ENCODE data around the gene MGARP. TPM values are rescaled to one million over a fixed set of nuclear protein-coding genes. Genes with fewer than 3 reads are reported as not detected.
"Not testable (repeated sequence)": the region's sequence is repeated elsewhere in the genome, so short reads cannot be mapped to it uniquely, and the experiment has no call there.

The MGARP gene
- 0.34 to 0.76 TPM (median 0.69 TPM) in 3 replicates for total RNA-seq

- H3K27me3 Mint-ChIP-seq (ENCODE audit: low read depth): peaks cover 47% of the 10 kb centered on the region
- H3K4me1 Mint-ChIP-seq: peaks cover 22% of the 10 kb centered on the region
- peak in 1 of 2 experiments; percentile 58 for DNase-seq (ENCODE audit: low spot score in 2 of 2, unreplicated experiment in 2 of 2)
- H3K27ac Mint-ChIP-seq: no peak within 1 kb of the TSS
- no peak for TF ChIP-seq CTCF (IDR thresholded peaks at IDR 0.05; ENCODE audit: unreplicated experiment)
- H3K4me3 Mint-ChIP-seq: peak within 1 kb of the TSS; percentile 69
- H3K9me3 Mint-ChIP-seq: peaks cover 5% of the 10 kb centered on the region
- peaks cover 4% of the 10 kb centered on the region for H3K36me3 Mint-ChIP-seq
These were observed at the start of gene MGARP for GRCh38 chr4:139279760-139280620. Gene MGARP, minus strand, starts transcription at chr4:139280225. Its CDS starts 67 bp downstream, at chr4:139280158.

- Mint-ChIP-seq H3K4me3 (no peak overlapping the region), H3K36me3 (peaks cover 21% of the 10 kb centered on the region), H3K27me3 (ENCODE audit: low read depth) (no peaks in the 10 kb centered on the region), H3K9me3 (peaks cover 13% of the 10 kb centered on the region), H3K4me1 (peaks cover 7% of the 10 kb centered on the region), H3K27ac (peak overlapping the region; percentile 1)
- no peak for TF ChIP-seq CTCF (IDR thresholded peaks at IDR 0.05; ENCODE audit: unreplicated experiment)
- no peak for DNase-seq (ENCODE audit: low spot score in 2 of 2, unreplicated experiment in 2 of 2)
These were observed 49.7 kb upstream of the MGARP start for GRCh38 chr4:139329665-139330200.

- TF ChIP-seq CTCF (IDR thresholded peaks at IDR 0.05; ENCODE audit: unreplicated experiment): no peak
- Mint-ChIP-seq H3K27ac (peak overlapping the region; percentile 54), H3K4me3 (no peak overlapping the region)
These were observed 44.6 kb upstream of the MGARP start for GRCh38 chr4:139324620-139325019.

GRCh38 chr4:139322541-139322940 lies 42.5 kb upstream of the MGARP start:
- H3K27ac Mint-ChIP-seq; DNase-seq (ENCODE audit: low spot score in 2 of 2, unreplicated experiment in 2 of 2); H3K27me3 Mint-ChIP-seq (ENCODE audit: low read depth); H3K4me3 Mint-ChIP-seq: not testable (repeated sequence)
- peaks cover 15% of the 10 kb centered on the region for H3K9me3 Mint-ChIP-seq
- peaks cover 24% of the 10 kb centered on the region for H3K4me1 Mint-ChIP-seq
- H3K36me3 Mint-ChIP-seq: peaks cover 16% of the 10 kb centered on the region

More at GRCh38 chr4:139324620-139325019, 44.6 kb upstream of the MGARP start:
- H3K36me3 Mint-ChIP-seq: peaks cover 27% of the 10 kb centered on the region
- no peaks in the 10 kb centered on the region for H3K27me3 Mint-ChIP-seq (ENCODE audit: low read depth)
- no peak for DNase-seq (ENCODE audit: low spot score in 2 of 2, unreplicated experiment in 2 of 2)
- peaks cover 25% of the 10 kb centered on the region for H3K9me3 Mint-ChIP-seq
- H3K4me1 Mint-ChIP-seq: peaks cover 24% of the 10 kb centered on the region

GRCh38 chr4:139322070-139322469 lies 42.0 kb upstream of the MGARP start:
- H3K4me3 Mint-ChIP-seq; H3K27me3 Mint-ChIP-seq (ENCODE audit: low read depth); DNase-seq (ENCODE audit: low spot score in 2 of 2, unreplicated experiment in 2 of 2): not testable (repeated sequence)
- Mint-ChIP-seq H3K9me3 (peaks cover 15% of the 10 kb centered on the region), H3K4me1 (peaks cover 24% of the 10 kb centered on the region), H3K36me3 (peaks cover 14% of the 10 kb centered on the region), H3K27ac (peak overlapping the region; percentile 22)

- peak overlapping the region; percentile 26 for H3K27ac Mint-ChIP-seq
- H3K4me3 Mint-ChIP-seq: no peak overlapping the region
- TF ChIP-seq CTCF (IDR thresholded peaks at IDR 0.05; ENCODE audit: unreplicated experiment): no peak
- no peak for DNase-seq (ENCODE audit: low spot score in 2 of 2, unreplicated experiment in 2 of 2)
- H3K4me1 Mint-ChIP-seq: peaks cover 19% of the 10 kb centered on the region
- peaks cover 24% of the 10 kb centered on the region for H3K36me3 Mint-ChIP-seq
- H3K9me3 Mint-ChIP-seq: peaks cover 25% of the 10 kb centered on the region
- no peaks in the 10 kb centered on the region for H3K27me3 Mint-ChIP-seq (ENCODE audit: low read depth)
These were observed 39.5 kb upstream of the MGARP start for GRCh38 chr4:139319571-139319970.
